Astrocyte of the cerebellum (primary cell): ENCODE results near the gene SIRPG.

ENCODE experiments used
- DNase-seq: peaks from one replicate; pipeline ENCODE4 v3.0.0-alpha.2; 2011; ENCODE audit warnings: low read depth
- H3K4me3 ChIP-seq: 2 replicates; pipeline ENCODE4 v1.5.1; 2011; ENCODE audit warnings: mild to moderate bottlenecking, low read depth, low read length, moderate library complexity
- CTCF ChIP-seq: IDR thresholded peaks from 2 replicates; pipeline ENCODE4 v1.5.1; 2012; ENCODE audit warnings: low read length, low read depth, moderate library complexity, mild to moderate bottlenecking; ENCODE audit errors: missing control alignments
- in situ Hi-C: cut with HindIII; loops from 2 replicates; pipeline ENCODE4 v1.10.0; 2017; ENCODE audit warnings: low sequenced_read_pairs

SIRPG gene

GRCh38 chr20:1625083-1625690 is 32.4 kb downstream of the SIRPG start:
- TF ChIP-seq CTCF, result no peak
- in situ Hi-C loops, result no loop called here
- no peak for DNase-seq
- H3K4me3 ChIP-seq, result no peak overlapping the region

- in situ Hi-C loops, result no loop called here
- no peak overlapping the region for H3K4me3 ChIP-seq
- no peak for DNase-seq
- TF ChIP-seq CTCF, result no peak
Observed at GRCh38 chr20:1623501-1624205, 33.9 kb downstream of the SIRPG start.

- DNase-seq, result no peak
- no peak overlapping the region for H3K4me3 ChIP-seq
- in situ Hi-C loops, result no loop called here
- TF ChIP-seq CTCF, result no peak
Observed at GRCh38 chr20:1622450-1622849, 35.1 kb downstream of the SIRPG start.

GRCh38 chr20:1621316-1621715 is 36.3 kb downstream of the SIRPG start:
- H3K4me3 ChIP-seq, result no peak overlapping the region
- no peak for TF ChIP-seq CTCF
- in situ Hi-C loops, result no loop called here
- DNase-seq, result no peak

- TF ChIP-seq CTCF, result no peak
- H3K4me3 ChIP-seq, result no peak within 1 kb of the TSS
- in situ Hi-C loops, result no loop called here
- no peak for DNase-seq
Observed at GRCh38 chr20:1619861-1620444, 37.6 kb downstream of the SIRPG start, which contains the start of gene SIRPB1. Gene SIRPB1 (minus strand): TSS chr20:1620009. CDS start chr20:1619944, 65 bp downstream.

GRCh38 chr20:1618954-1619540 is 38.5 kb downstream of the SIRPG start:
- no peak for DNase-seq
- in situ Hi-C loops, result no loop called here
- H3K4me3 ChIP-seq, result no peak overlapping the region
- no peak for TF ChIP-seq CTCF
